ENCODE measurements around the gene UCP2. TPM values are rescaled to one million over a fixed set of nuclear protein-coding genes. Genes with fewer than 3 reads are reported as not detected.

The UCP2 gene
- total and polyA plus RNA-seq, 9 of the 15 experiments (the other 6 are each of a cell fraction or from before 2014, with no cell fraction given) = 19.2 to 216 (median 87.9) TPM

DNA sequence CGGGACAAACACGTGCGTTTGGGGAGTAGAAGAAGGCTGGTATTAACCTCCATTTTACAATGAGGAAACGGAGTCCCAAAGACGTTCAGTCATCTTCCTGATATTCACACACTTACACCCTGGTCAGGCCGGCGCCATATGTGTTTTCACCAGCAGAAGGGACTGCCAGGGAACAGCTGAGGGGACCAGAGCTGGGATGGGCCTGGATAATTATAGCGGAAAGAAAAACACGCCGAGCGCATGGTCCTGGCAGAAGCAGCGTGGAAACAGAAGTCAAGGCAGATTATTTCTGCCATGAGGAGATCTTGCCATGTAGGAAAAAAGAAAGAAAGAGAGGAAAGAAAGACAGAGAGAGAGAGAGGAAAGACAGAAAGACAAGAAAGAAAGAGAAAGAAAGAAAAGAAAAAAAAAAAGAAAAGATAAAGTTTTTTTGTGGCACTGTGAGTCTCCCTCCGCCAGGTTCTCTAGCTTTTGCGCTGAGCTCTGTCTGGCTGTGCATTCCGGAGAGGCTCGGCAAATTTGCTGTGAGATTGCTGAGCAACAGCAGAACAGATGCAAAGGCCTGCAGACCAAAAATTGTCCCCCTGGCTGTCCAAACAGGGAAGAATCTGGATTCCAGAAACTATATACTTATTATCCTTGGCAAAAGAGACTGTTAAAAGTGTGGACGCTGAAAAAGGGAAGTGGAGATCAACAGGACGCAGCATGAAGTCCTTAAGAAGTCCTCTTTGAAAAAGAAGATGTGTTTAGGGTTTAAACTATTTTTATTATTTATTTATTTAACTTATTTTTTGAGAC is 1.3 kb upstream of the UCP2 start (continued):
- TF ChIP-seq, protein P1, sequence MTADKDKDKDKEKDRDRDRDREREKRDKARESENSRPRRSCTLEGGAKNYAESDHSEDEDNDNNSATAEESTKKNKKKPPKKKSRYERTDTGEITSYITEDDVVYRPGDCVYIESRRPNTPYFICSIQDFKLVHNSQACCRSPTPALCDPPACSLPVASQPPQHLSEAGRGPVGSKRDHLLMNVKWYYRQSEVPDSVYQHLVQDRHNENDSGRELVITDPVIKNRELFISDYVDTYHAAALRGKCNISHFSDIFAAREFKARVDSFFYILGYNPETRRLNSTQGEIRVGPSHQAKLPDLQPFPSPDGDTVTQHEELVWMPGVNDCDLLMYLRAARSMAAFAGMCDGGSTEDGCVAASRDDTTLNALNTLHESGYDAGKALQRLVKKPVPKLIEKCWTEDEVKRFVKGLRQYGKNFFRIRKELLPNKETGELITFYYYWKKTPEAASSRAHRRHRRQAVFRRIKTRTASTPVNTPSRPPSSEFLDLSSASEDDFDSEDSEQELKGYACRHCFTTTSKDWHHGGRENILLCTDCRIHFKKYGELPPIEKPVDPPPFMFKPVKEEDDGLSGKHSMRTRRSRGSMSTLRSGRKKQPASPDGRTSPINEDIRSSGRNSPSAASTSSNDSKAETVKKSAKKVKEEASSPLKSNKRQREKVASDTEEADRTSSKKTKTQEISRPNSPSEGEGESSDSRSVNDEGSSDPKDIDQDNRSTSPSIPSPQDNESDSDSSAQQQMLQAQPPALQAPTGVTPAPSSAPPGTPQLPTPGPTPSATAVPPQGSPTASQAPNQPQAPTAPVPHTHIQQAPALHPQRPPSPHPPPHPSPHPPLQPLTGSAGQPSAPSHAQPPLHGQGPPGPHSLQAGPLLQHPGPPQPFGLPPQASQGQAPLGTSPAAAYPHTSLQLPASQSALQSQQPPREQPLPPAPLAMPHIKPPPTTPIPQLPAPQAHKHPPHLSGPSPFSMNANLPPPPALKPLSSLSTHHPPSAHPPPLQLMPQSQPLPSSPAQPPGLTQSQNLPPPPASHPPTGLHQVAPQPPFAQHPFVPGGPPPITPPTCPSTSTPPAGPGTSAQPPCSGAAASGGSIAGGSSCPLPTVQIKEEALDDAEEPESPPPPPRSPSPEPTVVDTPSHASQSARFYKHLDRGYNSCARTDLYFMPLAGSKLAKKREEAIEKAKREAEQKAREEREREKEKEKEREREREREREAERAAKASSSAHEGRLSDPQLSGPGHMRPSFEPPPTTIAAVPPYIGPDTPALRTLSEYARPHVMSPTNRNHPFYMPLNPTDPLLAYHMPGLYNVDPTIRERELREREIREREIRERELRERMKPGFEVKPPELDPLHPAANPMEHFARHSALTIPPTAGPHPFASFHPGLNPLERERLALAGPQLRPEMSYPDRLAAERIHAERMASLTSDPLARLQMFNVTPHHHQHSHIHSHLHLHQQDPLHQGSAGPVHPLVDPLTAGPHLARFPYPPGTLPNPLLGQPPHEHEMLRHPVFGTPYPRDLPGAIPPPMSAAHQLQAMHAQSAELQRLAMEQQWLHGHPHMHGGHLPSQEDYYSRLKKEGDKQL (CRISPR knock-in tag; IDR thresholded peaks at IDR 0.05; ENCODE audit: borderline replicate concordance) = no peak
- TF ChIP-seq, protein P2, sequence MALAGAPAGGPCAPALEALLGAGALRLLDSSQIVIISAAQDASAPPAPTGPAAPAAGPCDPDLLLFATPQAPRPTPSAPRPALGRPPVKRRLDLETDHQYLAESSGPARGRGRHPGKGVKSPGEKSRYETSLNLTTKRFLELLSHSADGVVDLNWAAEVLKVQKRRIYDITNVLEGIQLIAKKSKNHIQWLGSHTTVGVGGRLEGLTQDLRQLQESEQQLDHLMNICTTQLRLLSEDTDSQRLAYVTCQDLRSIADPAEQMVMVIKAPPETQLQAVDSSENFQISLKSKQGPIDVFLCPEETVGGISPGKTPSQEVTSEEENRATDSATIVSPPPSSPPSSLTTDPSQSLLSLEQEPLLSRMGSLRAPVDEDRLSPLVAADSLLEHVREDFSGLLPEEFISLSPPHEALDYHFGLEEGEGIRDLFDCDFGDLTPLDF (CRISPR knock-in tag; IDR thresholded peaks at IDR 0.05) = no peak
- TF ChIP-seq, protein P3, sequence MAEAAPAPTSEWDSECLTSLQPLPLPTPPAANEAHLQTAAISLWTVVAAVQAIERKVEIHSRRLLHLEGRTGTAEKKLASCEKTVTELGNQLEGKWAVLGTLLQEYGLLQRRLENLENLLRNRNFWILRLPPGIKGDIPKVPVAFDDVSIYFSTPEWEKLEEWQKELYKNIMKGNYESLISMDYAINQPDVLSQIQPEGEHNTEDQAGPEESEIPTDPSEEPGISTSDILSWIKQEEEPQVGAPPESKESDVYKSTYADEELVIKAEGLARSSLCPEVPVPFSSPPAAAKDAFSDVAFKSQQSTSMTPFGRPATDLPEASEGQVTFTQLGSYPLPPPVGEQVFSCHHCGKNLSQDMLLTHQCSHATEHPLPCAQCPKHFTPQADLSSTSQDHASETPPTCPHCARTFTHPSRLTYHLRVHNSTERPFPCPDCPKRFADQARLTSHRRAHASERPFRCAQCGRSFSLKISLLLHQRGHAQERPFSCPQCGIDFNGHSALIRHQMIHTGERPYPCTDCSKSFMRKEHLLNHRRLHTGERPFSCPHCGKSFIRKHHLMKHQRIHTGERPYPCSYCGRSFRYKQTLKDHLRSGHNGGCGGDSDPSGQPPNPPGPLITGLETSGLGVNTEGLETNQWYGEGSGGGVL (CRISPR knock-in tag; IDR thresholded peaks at IDR 0.05) = no peak
- TF ChIP-seq, protein P4, sequence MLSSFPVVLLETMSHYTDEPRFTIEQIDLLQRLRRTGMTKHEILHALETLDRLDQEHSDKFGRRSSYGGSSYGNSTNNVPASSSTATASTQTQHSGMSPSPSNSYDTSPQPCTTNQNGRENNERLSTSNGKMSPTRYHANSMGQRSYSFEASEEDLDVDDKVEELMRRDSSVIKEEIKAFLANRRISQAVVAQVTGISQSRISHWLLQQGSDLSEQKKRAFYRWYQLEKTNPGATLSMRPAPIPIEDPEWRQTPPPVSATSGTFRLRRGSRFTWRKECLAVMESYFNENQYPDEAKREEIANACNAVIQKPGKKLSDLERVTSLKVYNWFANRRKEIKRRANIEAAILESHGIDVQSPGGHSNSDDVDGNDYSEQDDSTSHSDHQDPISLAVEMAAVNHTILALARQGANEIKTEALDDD (IDR thresholded peaks at IDR 0.05) = no peak
- TF ChIP-seq, protein P5, sequence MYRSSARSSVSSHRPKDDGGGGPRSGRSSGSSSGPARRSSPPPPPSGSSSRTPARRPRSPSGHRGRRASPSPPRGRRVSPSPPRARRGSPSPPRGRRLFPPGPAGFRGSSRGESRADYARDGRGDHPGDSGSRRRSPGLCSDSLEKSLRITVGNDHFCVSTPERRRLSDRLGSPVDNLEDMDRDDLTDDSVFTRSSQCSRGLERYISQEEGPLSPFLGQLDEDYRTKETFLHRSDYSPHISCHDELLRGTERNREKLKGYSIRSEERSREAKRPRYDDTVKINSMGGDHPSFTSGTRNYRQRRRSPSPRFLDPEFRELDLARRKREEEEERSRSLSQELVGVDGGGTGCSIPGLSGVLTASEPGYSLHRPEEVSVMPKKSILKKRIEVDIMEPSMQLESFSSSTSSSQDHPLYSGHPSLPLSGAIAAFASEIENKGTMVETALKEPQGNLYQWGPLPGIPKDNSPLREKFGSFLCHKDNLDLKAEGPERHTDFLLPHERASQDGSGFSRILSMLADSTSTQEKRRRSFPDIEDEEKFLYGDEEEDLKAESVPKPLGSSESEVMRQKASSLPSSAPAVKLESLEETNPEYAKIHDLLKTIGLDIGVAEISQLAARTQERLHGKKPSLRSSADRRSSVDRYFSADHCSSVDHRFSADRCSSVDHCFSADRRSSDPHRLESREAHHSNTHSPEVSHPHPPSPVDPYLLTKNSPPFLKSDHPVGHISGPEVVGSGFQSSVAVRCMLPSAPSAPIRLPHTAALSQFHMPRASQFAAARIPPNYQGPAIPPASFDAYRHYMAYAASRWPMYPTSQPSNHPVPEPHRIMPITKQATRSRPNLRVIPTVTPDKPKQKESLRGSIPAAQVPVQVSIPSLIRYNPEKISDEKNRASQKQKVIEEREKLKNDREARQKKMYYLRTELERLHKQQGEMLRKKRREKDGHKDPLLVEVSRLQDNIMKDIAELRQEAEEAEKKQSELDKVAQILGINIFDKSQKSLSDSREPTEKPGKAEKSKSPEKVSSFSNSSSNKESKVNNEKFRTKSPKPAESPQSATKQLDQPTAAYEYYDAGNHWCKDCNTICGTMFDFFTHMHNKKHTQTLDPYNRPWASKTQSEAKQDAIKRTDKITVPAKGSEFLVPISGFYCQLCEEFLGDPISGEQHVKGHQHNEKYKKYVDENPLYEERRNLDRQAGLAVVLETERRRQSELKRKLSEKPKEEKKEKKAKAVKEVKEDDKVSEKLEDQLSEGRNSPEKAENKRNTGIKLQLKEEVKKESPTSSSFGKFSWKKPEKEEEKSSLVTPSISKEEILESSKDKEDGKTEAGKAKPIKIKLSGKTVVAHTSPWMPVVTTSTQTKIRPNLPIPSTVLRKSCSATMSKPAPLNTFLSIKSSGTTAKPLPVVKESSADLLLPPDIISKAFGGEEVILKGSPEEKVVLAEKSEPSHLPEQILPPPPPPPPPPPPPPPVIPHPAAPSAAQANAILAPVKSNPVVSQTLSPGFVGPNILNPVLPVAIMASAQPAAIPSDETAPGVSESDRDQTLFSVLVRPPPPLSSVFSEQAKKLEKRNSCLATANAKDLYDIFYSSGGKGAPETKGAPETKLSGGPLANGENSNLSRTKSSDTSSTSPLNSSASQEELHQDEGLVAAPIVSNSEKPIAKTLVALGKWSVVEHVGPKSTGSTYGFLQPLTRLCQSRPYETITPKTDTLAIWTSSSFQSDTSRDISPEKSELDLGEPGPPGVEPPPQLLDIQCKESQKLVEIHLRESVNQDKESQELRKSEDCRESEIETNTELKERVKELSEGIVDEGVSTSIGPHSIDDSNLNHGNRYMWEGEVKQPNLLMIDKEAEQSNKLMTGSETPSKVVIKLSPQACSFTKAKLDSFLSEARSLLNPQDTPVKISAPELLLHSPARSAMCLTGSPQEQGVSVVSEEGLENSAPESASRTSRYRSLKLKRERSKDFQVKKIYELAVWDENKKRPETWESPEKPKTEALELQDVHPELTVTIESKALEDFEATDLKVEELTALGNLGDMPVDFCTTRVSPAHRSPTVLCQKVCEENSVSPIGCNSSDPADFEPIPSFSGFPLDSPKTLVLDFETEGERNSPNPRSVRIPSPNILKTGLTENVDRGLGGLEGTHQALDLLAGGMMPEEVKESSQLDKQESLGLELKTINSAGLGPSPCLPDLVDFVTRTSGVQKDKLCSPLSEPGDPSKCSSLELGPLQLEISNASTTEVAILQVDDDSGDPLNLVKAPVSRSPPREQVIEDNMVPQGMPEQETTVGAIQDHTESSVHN (IDR thresholded peaks at IDR 0.05; ENCODE audit: borderline replicate concordance in 1 of 2, low read depth in 1 of 2) = no peak

Data from K562 (cell line).